ENCODE results near the gene KANSL2. TPM values are rescaled to one million over a fixed set of nuclear protein-coding genes. Genes with fewer than 3 reads are reported as not detected.

KANSL2 gene
- total RNA-seq, 1 experiment from 2014 or later = 41.6 TPM

DNA sequence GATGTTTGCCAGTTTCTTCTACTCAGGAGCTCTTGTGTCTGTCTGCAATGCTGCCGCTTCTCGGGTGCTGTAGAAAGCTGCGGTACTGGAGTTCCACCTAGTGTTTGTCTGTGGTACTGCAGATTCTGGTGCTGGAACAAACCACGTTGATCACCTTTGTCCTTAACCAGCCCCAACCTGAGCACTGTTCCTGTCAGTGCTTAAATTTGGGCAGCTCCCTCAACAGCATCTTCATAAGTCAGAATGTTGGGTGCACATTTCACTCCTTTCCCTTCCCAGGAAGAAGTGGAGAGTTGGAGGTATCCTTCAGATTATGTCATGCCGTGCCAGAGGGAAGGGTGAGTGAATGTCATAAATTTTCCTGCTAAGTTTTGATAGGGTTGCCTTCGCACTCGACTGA, 63.5 kb downstream of the KANSL2 start:
- Histone ChIP-seq H3K27ac (ENCODE audit: low read depth, low read length) (no peak overlapping the region), H4K20me1 (ENCODE audit: insufficient read depth) (no peaks in the 10 kb centered on the region), H3K4me1 (ENCODE audit: control insufficient read depth in 1 of 2, insufficient read depth in 2 of 2, low read length in 2 of 2) (peaks cover 3 to 4% of the 10 kb centered on the region in 2 experiments; a peak in 3 of 4 replicates), H3K27me3 (ENCODE audit: insufficient read depth, low read length) (no peaks in the 10 kb centered on the region), H3K36me3 (ENCODE audit: control insufficient read depth in 1 of 2, insufficient read depth in 2 of 2, low read length in 2 of 2) (no peaks in the 10 kb centered on the region), H3K9ac (ENCODE audit: low read length) (no peak overlapping the region), H3K9me3 (ENCODE audit: control insufficient read depth in 1 of 2, insufficient read depth in 1 of 2, low read depth in 1 of 2, low read length in 2 of 2) (no peaks in the 10 kb centered on the region), H2AFZ (ENCODE audit: low read depth, low read length, poor library complexity, severe bottlenecking) (peak overlapping the region; percentile 97), H3K4me3 (replicated peaks in 1 of 2; ENCODE audit: low read depth in 1 of 2, low read length in 2 of 2) (no peak overlapping the region), H3K4me2 (ENCODE audit: low read length) (no peak overlapping the region), H3K79me2 (ENCODE audit: insufficient read depth, low read length) (no peaks in the 10 kb centered on the region), H3K9me2 (ENCODE audit: insufficient read depth) (no peaks in the 10 kb centered on the region)
- peak; percentile 75 for DNase-seq (ENCODE audit: low read depth, low spot score)
- ChIA-PET CTCF (interaction anchor here (0.6 to 7.8 kb wide), 18 partner anchors 51 to 903 kb away, joined by 3 to 135 read pairs (median 3); partner anchors contain the start of gene VDR), RAD21 (ENCODE audit: low non-redundant PET in 1 of 2, low total read pairs in 2 of 2, uncharacterized antibody in 2 of 2, unreplicated experiment in 2 of 2) (interaction anchor here (0.6 to 1.0 kb wide), 6 partner anchors 76 to 714 kb away, joined by 3 to 4 read pairs (median 3); partner anchors contain the start of gene VDR (in 1 of the 2)), POLR2A (interaction anchor here (1.0 to 1.8 kb wide), 2 partner anchors 75 to 77 kb away, joined by 3 to 10 read pairs; no protein-coding TSS in a partner anchor)
- intact Hi-C loops (cut with micrococcal nuclease) = loop anchor here (1.0 to 5.0 kb wide), 4 partner anchors 76 to 676 kb away; no protein-coding TSS in a partner anchor
- ATAC-seq = peak; percentile 96
- TF ChIP-seq, protein P1, sequence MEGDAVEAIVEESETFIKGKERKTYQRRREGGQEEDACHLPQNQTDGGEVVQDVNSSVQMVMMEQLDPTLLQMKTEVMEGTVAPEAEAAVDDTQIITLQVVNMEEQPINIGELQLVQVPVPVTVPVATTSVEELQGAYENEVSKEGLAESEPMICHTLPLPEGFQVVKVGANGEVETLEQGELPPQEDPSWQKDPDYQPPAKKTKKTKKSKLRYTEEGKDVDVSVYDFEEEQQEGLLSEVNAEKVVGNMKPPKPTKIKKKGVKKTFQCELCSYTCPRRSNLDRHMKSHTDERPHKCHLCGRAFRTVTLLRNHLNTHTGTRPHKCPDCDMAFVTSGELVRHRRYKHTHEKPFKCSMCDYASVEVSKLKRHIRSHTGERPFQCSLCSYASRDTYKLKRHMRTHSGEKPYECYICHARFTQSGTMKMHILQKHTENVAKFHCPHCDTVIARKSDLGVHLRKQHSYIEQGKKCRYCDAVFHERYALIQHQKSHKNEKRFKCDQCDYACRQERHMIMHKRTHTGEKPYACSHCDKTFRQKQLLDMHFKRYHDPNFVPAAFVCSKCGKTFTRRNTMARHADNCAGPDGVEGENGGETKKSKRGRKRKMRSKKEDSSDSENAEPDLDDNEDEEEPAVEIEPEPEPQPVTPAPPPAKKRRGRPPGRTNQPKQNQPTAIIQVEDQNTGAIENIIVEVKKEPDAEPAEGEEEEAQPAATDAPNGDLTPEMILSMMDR (IDR thresholded peaks at IDR 0.05 in 2 of 3, conservative IDR thresholded peaks at IDR 0.05 in 1 of 3; ENCODE audit: borderline replicate concordance in 1 of 3, insufficient read depth in 1 of 3, low read depth in 2 of 3, low read length in 2 of 3) = peak; percentile 87 to 99 (median 98)
- no peak for TF ChIP-seq EGR1 (IDR thresholded peaks at IDR 0.05; ENCODE audit: low read depth)
- TF ChIP-seq RAD21 (IDR thresholded peaks at IDR 0.05; ENCODE audit: low read depth) = peak; percentile 98
- TF ChIP-seq EZH2 (IDR thresholded peaks at IDR 0.05) = no peak
- TF ChIP-seq SRF (IDR thresholded peaks at IDR 0.05; ENCODE audit: low read depth) = no peak
- TF ChIP-seq TCF7L2 (IDR thresholded peaks at IDR 0.05; ENCODE audit: borderline replicate concordance, extremely low read depth, insufficient read depth, insufficient read length) = no peak
- no peak for TF ChIP-seq CEBPB (IDR thresholded peaks at IDR 0.05; ENCODE audit: low read depth)
- 0 out of 2 replicates have a peak, but pooled peaks have one; percentile 11 for TF ChIP-seq CBX3 (IDR thresholded peaks at IDR 0.05; ENCODE audit: low read depth)
- no peak for TF ChIP-seq POLR2AphosphoS5 (IDR thresholded peaks at IDR 0.05; ENCODE audit: low read depth, low read length)
- no peak for TF ChIP-seq EZH2phosphoT487 (IDR thresholded peaks at IDR 0.05; ENCODE audit: borderline replicate concordance)
- no TSS peak for BruUV-seq (replicated peaks)

Data from HCT116 (cell line).